CD14-positive monocyte (primary cell): ENCODE measurements around the gene SAP30BP. TPM values are rescaled to one million over a fixed set of nuclear protein-coding genes. Genes with fewer than 3 reads are reported as not detected.
A peak's percentile ranks its signal among the peaks of the same experiment; 100 is the strongest.

ENCODE experiments used
- DNase-seq, 3 donors: peaks; one replicate each; pipeline ENCODE4 v3.0.0-alpha.2; 2011 to 2022
- H2AFZ ChIP-seq: 2 replicates; pipeline ENCODE4 v1.6.0; 2012; ENCODE audit warnings: mild to moderate bottlenecking, low read depth, low read length, inconsistent platforms; ENCODE audit not compliant: insufficient read depth, poor library complexity, severe bottlenecking
- H3K27ac ChIP-seq, 2 donors: 1 replicate in 1 of 2; 2 replicates in 1 of 2; pipeline ENCODE4 v1.5.1; 2012 to 2013; ENCODE audit warnings: low read length in 2 of 2, control low read depth in 1 of 2, inconsistent platforms in 1 of 2, low read depth in 1 of 2, mild to moderate bottlenecking in 1 of 2
- H3K27me3 ChIP-seq, 2 donors: one replicate each; pipeline versions ENCODE4 v1.6.0 to v1.6.1; 2011 to 2013; ENCODE audit warnings: low read length in 2 of 2; ENCODE audit not compliant: control insufficient read depth in 2 of 2, insufficient read depth in 2 of 2
- H3K36me3 ChIP-seq, 2 donors: replicated peaks in 1 of 2; 1 replicate in 1 of 2; 2 replicates in 1 of 2; pipeline versions ENCODE4 v1.5.1 to v1.6.1; 2012 to 2013; ENCODE audit warnings: low read length in 2 of 2, control low read depth in 1 of 2, inconsistent platforms in 1 of 2, mild to moderate bottlenecking in 1 of 2; ENCODE audit not compliant: insufficient read depth in 2 of 2, control insufficient read depth in 1 of 2
- H3K4me1 ChIP-seq, 2 donors: 1 replicate in 1 of 2; 2 replicates in 1 of 2; pipeline versions ENCODE4 v1.5.1 to v1.6.1; 2012 to 2013; ENCODE audit warnings: low read length in 2 of 2, control low read depth in 1 of 2, inconsistent platforms in 1 of 2, mild to moderate bottlenecking in 1 of 2, moderate library complexity in 1 of 2; ENCODE audit not compliant: insufficient read depth in 2 of 2, control insufficient read depth in 1 of 2
- H3K4me2 ChIP-seq: replicated peaks from 2 replicates; pipeline ENCODE3; 2012; ENCODE audit warnings: low read length, moderate library complexity, mild to moderate bottlenecking; ENCODE audit not compliant: poor library complexity, severe bottlenecking; ENCODE audit errors: extremely low read depth
- H3K4me3 ChIP-seq, 3 experiments: fragments of 200-600 bp in 1 of 3; sonication (generic) in 1 of 3; replicated peaks in 1 of 3; 1 replicate in 2 of 3; 2 replicates in 1 of 3; pipeline ENCODE4 v1.5.1; 2011 to 2013; ENCODE audit warnings: low read length in 3 of 3, mild to moderate bottlenecking in 3 of 3, control low read depth in 2 of 3, low read depth in 2 of 3, inconsistent platforms in 1 of 3, moderate library complexity in 1 of 3
- H3K79me2 ChIP-seq: 2 replicates; pipeline ENCODE4 v1.6.0; 2012; ENCODE audit warnings: mild to moderate bottlenecking, control low read depth, inconsistent platforms, low read length, moderate library complexity; ENCODE audit not compliant: insufficient read depth
- H3K9ac ChIP-seq: 2 replicates; pipeline ENCODE4 v1.6.0; 2017; ENCODE audit warnings: low read length, mild to moderate bottlenecking; ENCODE audit not compliant: insufficient read depth, poor library complexity, severe bottlenecking
- H3K9me3 ChIP-seq, 2 donors: replicated peaks in 1 of 2; 1 replicate in 1 of 2; 2 replicates in 1 of 2; pipeline versions ENCODE4 v1.5.1 to v1.6.1; 2012 to 2013; ENCODE audit warnings: low read length in 2 of 2, control low read depth in 1 of 2; ENCODE audit not compliant: control insufficient read depth in 1 of 2, insufficient read depth in 1 of 2
- H4K20me1 ChIP-seq: 2 replicates; pipeline ENCODE4 v1.6.0; 2012; ENCODE audit warnings: mild to moderate bottlenecking, low read length, control low read depth, moderate library complexity; ENCODE audit not compliant: insufficient read depth
- H3K27ac Mint-ChIP-seq, 7 donors: one replicate each; pipeline ENCODE4 v1.8.0; 2020; ENCODE audit warnings: mild to moderate bottlenecking in 7 of 7, mixed read lengths in 7 of 7, moderate library complexity in 6 of 7, inconsistent platforms in 2 of 7
- H3K27me3 Mint-ChIP-seq, 3 donors: one replicate each; pipeline ENCODE4 v1.8.0; 2021 to 2022; ENCODE audit warnings: low read depth in 3 of 3, mild to moderate bottlenecking in 3 of 3, mixed read lengths in 3 of 3, moderate library complexity in 3 of 3, inconsistent platforms in 1 of 3
- H3K36me3 Mint-ChIP-seq, 2 donors: one replicate each; pipeline ENCODE4 v1.8.0; 2020; ENCODE audit warnings: mixed read lengths in 2 of 2, inconsistent platforms in 1 of 2, mild to moderate bottlenecking in 1 of 2
- H3K4me1 Mint-ChIP-seq: one replicate; pipeline ENCODE4 v1.8.0; 2020; ENCODE audit warnings: mild to moderate bottlenecking, mixed read lengths
- H3K4me3 Mint-ChIP-seq, 2 donors: one replicate each; pipeline ENCODE4 v1.8.0; 2020; ENCODE audit warnings: mild to moderate bottlenecking in 2 of 2, mixed read lengths in 2 of 2, moderate library complexity in 1 of 2
- H3K9me3 Mint-ChIP-seq, 7 donors: one replicate each; pipeline ENCODE4 v1.8.0; 2020 to 2022; ENCODE audit warnings: mixed read lengths in 7 of 7, mild to moderate bottlenecking in 6 of 7, moderate library complexity in 6 of 7, inconsistent platforms in 2 of 7
- CTCF ChIP-seq: fragments of 200-600 bp; IDR thresholded peaks from one replicate; pipeline ENCODE4 v1.8.0; 2022; ENCODE audit warnings: antibody characterized with exemption, mild to moderate bottlenecking
- WGBS: methylation state at CpG from one replicate; pipeline ENCODE4 v1.1.5; 2013; ENCODE audit warnings: missing lambda C conversion rate; ENCODE audit not compliant: insufficient coverage; 5-methylcytosine and 5-hydroxymethylcytosine counted together
- intact Hi-C, 2 donors: fragments of 100-400 bp; cut with micrococcal nuclease; formaldehyde crosslinking; loops; one replicate each; pipeline versions ENCODE4 v1.15.0 to v1.15.1; 2023
- polyA plus RNA-seq, 3 donors: library from polyadenylated mRNA; depleted of rRNA in 1 of 3; unstranded in 2 of 3; stranded (reverse) in 1 of 3; fragments of 300-500 nt in 2 of 3; fragments of >200 nt in 1 of 3; fragmentation: Illumina TruSeq in 2 of 3; gene quantifications; 1 replicate in 2 of 3; 2 replicates in 1 of 3; pipeline ENCODE4 v1.2.3, GENCODE V29; 2012 to 2021

The SAP30BP gene
- polyA plus RNA-seq, 3 donors = 43.8 to 130 (median 61.6) TPM

- Mint-ChIP-seq H3K4me3 (peak overlapping the region; percentile 60 to 72), H3K36me3 (peaks cover 3% of the 10 kb centered on the region in 2 donors), H3K4me1 (peaks cover 31% of the 10 kb centered on the region), H3K27me3 (peaks cover 0 to 2% (median 0%) of the 10 kb centered on the region in 3 donors), H3K9me3 (peaks cover 0 to 4% (median 0%) of the 10 kb centered on the region in 7 donors), H3K27ac (peak overlapping the region; percentile 95 to 98 (median 98))
- H3K36me3 ChIP-seq = no peaks in the 10 kb centered on the region
- H4K20me1 ChIP-seq = no peaks in the 10 kb centered on the region
- no peaks in the 10 kb centered on the region for H3K79me2 ChIP-seq
- peak overlapping the region; percentile 27 for H2AFZ ChIP-seq
- no peaks in the 10 kb centered on the region for H3K27me3 ChIP-seq
- WGBS = 74% methylated on average over 5 of the region's 14 CpGs
- H3K9ac ChIP-seq = peak overlapping the region; percentile 54
- H3K9me3 ChIP-seq = no peaks in the 10 kb centered on the region
- peaks cover 20 to 28% of the 10 kb centered on the region in 2 donors for H3K4me1 ChIP-seq
- no peak for TF ChIP-seq CTCF
- peak; percentile 97 to 99 (median 98) for DNase-seq
- intact Hi-C loops = no loop called here
- peak overlapping the region; percentile 40 for H3K4me2 ChIP-seq
- peak overlapping the region; percentile 57 to 89 for H3K27ac ChIP-seq
- H3K4me3 ChIP-seq = no peak overlapping the region
Measured at GRCh38 chr17:75738218-75738802, 71.2 kb downstream of the SAP30BP start.

GRCh38 chr17:75739174-75739573, 72.0 kb downstream of the SAP30BP start:
- Histone ChIP-seq H3K27me3 (no peaks in the 10 kb centered on the region), H3K27ac (peak overlapping the region; percentile 57 to 89), H4K20me1 (no peaks in the 10 kb centered on the region), H3K9me3 (no peaks in the 10 kb centered on the region), H3K4me1 (peaks cover 20 to 28% of the 10 kb centered on the region in 2 donors), H3K36me3 (no peaks in the 10 kb centered on the region), H3K4me3 (no peak overlapping the region), H3K4me2 (no peak overlapping the region), H2AFZ (no peak overlapping the region), H3K79me2 (no peaks in the 10 kb centered on the region), H3K9ac (no peak overlapping the region)
- no peak for DNase-seq
- WGBS = 100% methylated on average over 4 of the region's 7 CpGs
- Mint-ChIP-seq H3K27me3 (no peaks in the 10 kb centered on the region), H3K4me3 (no peak overlapping the region), H3K27ac (peak overlapping the region in 5 of 7 donors; percentile 97 to 98 (median 98)), H3K4me1 (peaks cover 31% of the 10 kb centered on the region), H3K9me3 (peaks cover 0 to 4% (median 0%) of the 10 kb centered on the region in 7 donors), H3K36me3 (peaks cover 3% of the 10 kb centered on the region in 2 donors)
- intact Hi-C loops = no loop called here
- no peak for TF ChIP-seq CTCF
